ENCODE results near the gene PRDM4. TPM values are rescaled to one million over a fixed set of nuclear protein-coding genes. Genes with fewer than 3 reads are reported as not detected.

Gene PRDM4
- polyA plus RNA-seq, 2 of the 4 experiments (the other 2 are of a cell fraction): 14.6 to 31.6 TPM

- Histone ChIP-seq H3K27ac (no peak overlapping the region), H3K4me2 (no peak overlapping the region), H3K4me3 (no peak overlapping the region), H3K4me1 (no peaks in the 10 kb centered on the region), H3K9me3 (no peaks in the 10 kb centered on the region)
- ChIA-PET CTCF (interaction anchor here (0.7 kb wide), 1 partner anchor 136 kb away, joined by 3 read pairs; no protein-coding TSS in a partner anchor), POLR2A (interaction anchor here (0.7 kb wide), 1 partner anchor 793 kb away, joined by 3 read pairs; no protein-coding TSS in a partner anchor)
- DNase-seq (ENCODE audit: low read depth in 1 of 2, low spot score in 1 of 2) (no peak), ATAC-seq (no peak; a peak in 1 of 6 replicates), FAIRE-seq (no peak)
- 94% methylated on average over 1 of the region's 1 CpG for WGBS (ENCODE audit: missing lambda C conversion rate)
- no peak for TF ChIP-seq RFX5 (IDR thresholded peaks at IDR 0.05)
Measured at GRCh38 chr12:107749083-107749482, 11.9 kb downstream of the PRDM4 start.

DNA sequence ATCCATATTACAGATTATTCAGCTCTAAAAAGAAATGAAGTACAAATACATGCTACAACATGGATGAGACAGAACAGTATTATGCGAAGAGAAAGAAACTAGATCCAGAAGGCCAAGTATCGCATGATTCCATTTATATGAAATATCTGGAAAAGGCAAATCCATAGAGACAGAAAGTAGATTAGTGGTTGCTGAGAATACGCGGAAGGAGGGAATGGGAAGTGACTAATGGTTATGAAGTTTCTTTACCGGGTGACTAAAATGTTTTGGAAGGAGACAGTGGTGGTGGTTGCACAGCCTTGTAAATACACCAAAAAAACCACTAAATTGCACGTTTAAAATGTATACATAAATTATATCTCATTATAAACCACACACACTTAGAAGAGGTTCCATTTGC lies 12.5 kb downstream of the PRDM4 start:
- no peak overlapping the region for H3K4me3 ChIP-seq
- no peaks in the 10 kb centered on the region for H3K9me3 ChIP-seq
- TF ChIP-seq RAD21 (conservative IDR thresholded peaks at IDR 0.05 in 1 of 2, IDR thresholded peaks at IDR 0.05 in 1 of 2) (no peak), RCOR1 (IDR thresholded peaks at IDR 0.05; ENCODE audit: low read depth, low read length) (no peak), RFX5 (IDR thresholded peaks at IDR 0.05) (no peak), SREBF2 (IDR thresholded peaks at IDR 0.05) (no peak), FOXS1 (CRISPR knock-in tag; IDR thresholded peaks at IDR 0.05) (no peak), MAZ (IDR thresholded peaks at IDR 0.05; ENCODE audit: borderline replicate concordance, low read depth, low read length) (no peak), CHD2 (IDR thresholded peaks at IDR 0.05; ENCODE audit: low read length, partially characterized antibody) (no peak), SMC3 (IDR thresholded peaks at IDR 0.05) (no peak), JUNB (IDR thresholded peaks at IDR 0.05) (no peak), BCL3 (IDR thresholded peaks at IDR 0.05) (no peak), EP300 (IDR thresholded peaks at IDR 0.05) (no peak), POLR2A (IDR thresholded peaks at IDR 0.05; ENCODE audit: low read length) (no peak), ZFP36 (IDR thresholded peaks at IDR 0.05; ENCODE audit: borderline replicate concordance, partially characterized antibody) (no peak), PHF8 (IDR thresholded peaks at IDR 0.05; ENCODE audit: borderline replicate concordance, low read depth) (no peak), TFCP2L1 (CRISPR knock-in tag; IDR thresholded peaks at IDR 0.05) (no peak), MAFK (IDR thresholded peaks at IDR 0.05; ENCODE audit: partially characterized antibody) (no peak), GATA3 (IDR thresholded peaks at IDR 0.05; ENCODE audit: borderline replicate concordance) (no peak), ESRRA (IDR thresholded peaks at IDR 0.05; ENCODE audit: borderline replicate concordance, low read length) (no peak)
- TF ChIP-seq, protein P1, sequence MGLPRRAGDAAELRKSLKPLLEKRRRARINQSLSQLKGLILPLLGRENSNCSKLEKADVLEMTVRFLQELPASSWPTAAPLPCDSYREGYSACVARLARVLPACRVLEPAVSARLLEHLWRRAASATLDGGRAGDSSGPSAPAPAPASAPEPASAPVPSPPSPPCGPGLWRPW (IDR thresholded peaks at IDR 0.05): no peak
- ATAC-seq (no peak), FAIRE-seq (no peak), DNase-seq (ENCODE audit: low read depth in 1 of 2, low spot score in 1 of 2) (no peak)
- no peaks in the 10 kb centered on the region for H3K4me1 ChIP-seq
- CTCF ChIA-PET: interaction anchor here (0.6 to 0.7 kb wide), 2 partner anchors 10 to 137 kb away, joined by 3 read pairs; no protein-coding TSS in a partner anchor
- POLR2A ChIA-PET: interaction anchor here (0.7 kb wide), 1 partner anchor 792 kb away, joined by 3 read pairs; no protein-coding TSS in a partner anchor
- H3K27ac ChIP-seq: no peak overlapping the region
- H3K4me2 ChIP-seq: no peak overlapping the region
- 68% methylated on average over 6 of the region's 6 CpGs for WGBS (ENCODE audit: missing lambda C conversion rate)

- DNase-seq (ENCODE audit: low read depth in 1 of 2, low spot score in 1 of 2): no peak
- POLR2A ChIA-PET: no interaction called here
- H3K9me3 ChIP-seq: no peaks in the 10 kb centered on the region
- WGBS (ENCODE audit: missing lambda C conversion rate): 92% methylated on average over 4 of the region's 4 CpGs
- no peak overlapping the region for H3K4me2 ChIP-seq
- no peak for TF ChIP-seq EHF (CRISPR knock-in tag; IDR thresholded peaks at IDR 0.05)
- no peak for TF ChIP-seq JUN (IDR thresholded peaks at IDR 0.05)
- TF ChIP-seq TP53 (CRISPR knock-in tag; IDR thresholded peaks at IDR 0.05): no peak
- no peak for TF ChIP-seq RNF2 (IDR thresholded peaks at IDR 0.05; ENCODE audit: borderline replicate concordance, low read depth)
- no peak for TF ChIP-seq ATOH8 (CRISPR knock-in tag; IDR thresholded peaks at IDR 0.05; ENCODE audit: low read depth)
- no peak for TF ChIP-seq TFCP2L1 (CRISPR knock-in tag; IDR thresholded peaks at IDR 0.05)
- no peak for TF ChIP-seq CBX8 (IDR thresholded peaks at IDR 0.05)
- no peak for TF ChIP-seq RCOR1 (IDR thresholded peaks at IDR 0.05; ENCODE audit: low read depth, low read length)
- TF ChIP-seq HEYL (CRISPR knock-in tag; IDR thresholded peaks at IDR 0.05): no peak
- no peak for TF ChIP-seq ZC3H11A (IDR thresholded peaks at IDR 0.05)
- no peak for TF ChIP-seq CHD4 (IDR thresholded peaks at IDR 0.05; ENCODE audit: borderline replicate concordance)
- TF ChIP-seq BHLHE40 (IDR thresholded peaks at IDR 0.05; ENCODE audit: low read depth, low read length): no peak
- no peak for TF ChIP-seq NPAS2 (CRISPR knock-in tag; IDR thresholded peaks at IDR 0.05; ENCODE audit: borderline replicate concordance)
- no peak for TF ChIP-seq SREBF2 (IDR thresholded peaks at IDR 0.05)
- TF ChIP-seq, protein P2, sequence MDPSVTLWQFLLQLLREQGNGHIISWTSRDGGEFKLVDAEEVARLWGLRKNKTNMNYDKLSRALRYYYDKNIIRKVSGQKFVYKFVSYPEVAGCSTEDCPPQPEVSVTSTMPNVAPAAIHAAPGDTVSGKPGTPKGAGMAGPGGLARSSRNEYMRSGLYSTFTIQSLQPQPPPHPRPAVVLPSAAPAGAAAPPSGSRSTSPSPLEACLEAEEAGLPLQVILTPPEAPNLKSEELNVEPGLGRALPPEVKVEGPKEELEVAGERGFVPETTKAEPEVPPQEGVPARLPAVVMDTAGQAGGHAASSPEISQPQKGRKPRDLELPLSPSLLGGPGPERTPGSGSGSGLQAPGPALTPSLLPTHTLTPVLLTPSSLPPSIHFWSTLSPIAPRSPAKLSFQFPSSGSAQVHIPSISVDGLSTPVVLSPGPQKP (IDR thresholded peaks at IDR 0.05; ENCODE audit: low read depth, low read length): no peak
- no peak for FAIRE-seq
- no peaks in the 10 kb centered on the region for H3K4me1 ChIP-seq
- no peak overlapping the region for H3K27ac ChIP-seq
- CTCF ChIA-PET: no interaction called here
- no peak overlapping the region for H3K4me3 ChIP-seq
- ATAC-seq: no peak
Measured at GRCh38 chr12:107736914-107737313, 24.0 kb downstream of the PRDM4 start.

Measured in A549 (cell line).